Endodermal cell (in vitro differentiated cells): ENCODE results near the gene CORO2A. TPM values are rescaled to one million over a fixed set of nuclear protein-coding genes. Genes with fewer than 3 reads are reported as not detected.

ENCODE experiments used
- DNase-seq: peaks from one replicate; pipeline ENCODE4 v3.0.0-alpha.2; 2017
- H3K27ac ChIP-seq: 2 replicates; pipeline ENCODE4 v1.5.1; 2013; ENCODE audit warnings: mild to moderate bottlenecking, low read depth, low read length, moderate library complexity
- H3K27me3 ChIP-seq: 2 replicates; pipeline ENCODE4 v1.6.1; 2013; ENCODE audit warnings: mild to moderate bottlenecking, low read length, moderate library complexity; ENCODE audit not compliant: insufficient read depth, control insufficient read depth, poor library complexity, severe bottlenecking
- H3K36me3 ChIP-seq: 2 replicates; pipeline ENCODE4 v1.7.0; 2013; ENCODE audit warnings: mild to moderate bottlenecking, low read length, moderate library complexity; ENCODE audit not compliant: control insufficient read depth, insufficient read depth
- H3K4me1 ChIP-seq: one replicate; pipeline ENCODE4 v1.7.0; 2013; ENCODE audit warnings: low read length; ENCODE audit not compliant: control insufficient read depth, insufficient read depth
- H3K4me3 ChIP-seq: 2 replicates; pipeline ENCODE4 v1.5.1; 2013; ENCODE audit warnings: mild to moderate bottlenecking, low read length, moderate library complexity
- H3K9ac ChIP-seq: 2 replicates; pipeline ENCODE4 v1.6.1; 2013; ENCODE audit warnings: mild to moderate bottlenecking, low read length, moderate library complexity; ENCODE audit not compliant: poor library complexity, severe bottlenecking; ENCODE audit errors: extremely low read depth
- H3K9me3 ChIP-seq: 2 replicates; pipeline ENCODE4 v1.6.1; 2013; ENCODE audit warnings: mild to moderate bottlenecking, low read length, moderate library complexity; ENCODE audit not compliant: control insufficient read depth
- H3K27ac Mint-ChIP-seq: 2 replicates; pipeline ENCODE4 v1.8.0; 2020; ENCODE audit warnings: mixed read lengths
- H3K27me3 Mint-ChIP-seq: 2 replicates; pipeline ENCODE4 v1.8.0; 2021; ENCODE audit warnings: mild to moderate bottlenecking, mixed read lengths; ENCODE audit not compliant: insufficient read depth
- H3K36me3 Mint-ChIP-seq: 2 replicates; pipeline ENCODE4 v1.8.0; 2020; ENCODE audit warnings: low read depth, mixed read lengths
- H3K4me1 Mint-ChIP-seq: 2 replicates; pipeline ENCODE4 v1.8.0; 2020; ENCODE audit warnings: mixed read lengths
- H3K4me3 Mint-ChIP-seq: 2 replicates; pipeline ENCODE4 v1.8.0; 2020; ENCODE audit warnings: mild to moderate bottlenecking, moderate library complexity, mixed read lengths
- H3K9me3 Mint-ChIP-seq: 2 replicates; pipeline ENCODE4 v1.8.0; 2020; ENCODE audit warnings: mild to moderate bottlenecking, mixed read lengths
- WGBS, 2 experiments: methylation state at CpG; one replicate each; pipeline versions ENCODE4 v1.1.5 to v1.1.7; 2013; ENCODE audit warnings: missing lambda C conversion rate in 2 of 2, mixed read lengths in 1 of 2; ENCODE audit not compliant: insufficient coverage in 1 of 2, insufficient read length in 1 of 2; 5-methylcytosine and 5-hydroxymethylcytosine counted together
- total RNA-seq, 2 donors: library from RNA; stranded (reverse); fragmentation: NEBNext Ultra II Directional in 1 of 2; extraction: Animal tissue kit (Norgen Biotek cat#: 25700) in 1 of 2; gene quantifications; 2 replicates in 1 of 2; 3 replicates in 1 of 2; pipeline ENCODE4 v1.2.1, GENCODE V29; 2021
- TF ChIP-seq, protein P1 (sequence below): fragments of 200-600 bp; sonication (generic); conservative IDR thresholded peaks from 2 replicates; pipeline ENCODE4 v1.5.0; 2021; ENCODE audit warnings: antibody characterized with exemption, mild to moderate bottlenecking

CORO2A gene
- total RNA-seq, 2 donors from 2014 or later = 21.0 to 22.8 TPM

DNA sequence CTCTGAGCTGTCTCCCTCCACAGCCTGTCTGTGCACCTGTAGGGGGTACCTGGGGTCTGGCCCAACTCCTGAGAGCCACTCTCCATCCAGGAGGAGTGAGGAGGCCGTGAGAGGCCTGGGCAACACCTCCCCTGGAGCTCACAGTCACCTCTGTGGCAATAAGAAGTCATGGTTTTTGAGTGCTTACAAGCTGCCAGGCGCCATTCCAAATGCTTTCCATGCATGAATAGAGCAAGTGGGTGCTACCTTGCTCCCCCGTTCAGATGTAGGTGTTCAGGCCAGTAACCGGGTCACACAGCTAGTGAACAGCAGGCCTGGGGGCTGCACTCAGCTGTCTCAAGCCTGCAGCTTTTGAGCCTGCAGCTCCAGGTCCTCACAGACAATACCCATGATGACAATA, 30.6 kb downstream of the CORO2A start:
- no peak for DNase-seq
- H3K4me3 Mint-ChIP-seq = no peak overlapping the region

DNA sequence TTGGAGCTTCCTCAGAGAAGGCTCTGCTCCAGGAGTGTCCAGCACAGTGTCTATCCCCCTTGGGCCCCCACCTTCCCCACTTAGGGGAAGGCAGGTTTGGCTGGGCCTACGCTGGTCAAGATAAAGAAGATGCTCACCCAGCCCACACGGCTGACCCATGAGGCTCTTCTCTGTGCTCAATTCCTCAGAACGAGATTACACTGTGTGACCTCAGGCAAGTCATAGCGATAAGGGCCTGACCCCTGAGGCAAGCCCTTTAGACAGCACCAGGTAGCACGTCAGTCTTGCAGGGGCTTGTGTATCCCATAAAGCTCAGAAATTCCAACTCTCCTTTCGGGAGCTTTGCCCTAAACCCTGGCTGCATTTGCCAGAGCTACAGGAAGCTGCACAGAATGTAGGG, 32.6 kb downstream of the CORO2A start:
- Histone ChIP-seq H3K4me1 (no peaks in the 10 kb centered on the region), H3K27me3 (no peaks in the 10 kb centered on the region), H3K27ac (no peak overlapping the region), H3K9ac (no peak overlapping the region), H3K9me3 (no peaks in the 10 kb centered on the region), H3K36me3 (peaks cover 11% of the 10 kb centered on the region), H3K4me3 (no peak overlapping the region)
- Mint-ChIP-seq H3K36me3 (peaks cover 8% of the 10 kb centered on the region), H3K4me3 (no peak overlapping the region), H3K4me1 (no peaks in the 10 kb centered on the region), H3K27me3 (no peaks in the 10 kb centered on the region), H3K9me3 (no peaks in the 10 kb centered on the region), H3K27ac (peak overlapping the region; percentile 10)
- no peak for DNase-seq
- 92% methylated on average over 6 of the region's 6 CpGs for WGBS, 2 experiments
- TF ChIP-seq, protein P1, sequence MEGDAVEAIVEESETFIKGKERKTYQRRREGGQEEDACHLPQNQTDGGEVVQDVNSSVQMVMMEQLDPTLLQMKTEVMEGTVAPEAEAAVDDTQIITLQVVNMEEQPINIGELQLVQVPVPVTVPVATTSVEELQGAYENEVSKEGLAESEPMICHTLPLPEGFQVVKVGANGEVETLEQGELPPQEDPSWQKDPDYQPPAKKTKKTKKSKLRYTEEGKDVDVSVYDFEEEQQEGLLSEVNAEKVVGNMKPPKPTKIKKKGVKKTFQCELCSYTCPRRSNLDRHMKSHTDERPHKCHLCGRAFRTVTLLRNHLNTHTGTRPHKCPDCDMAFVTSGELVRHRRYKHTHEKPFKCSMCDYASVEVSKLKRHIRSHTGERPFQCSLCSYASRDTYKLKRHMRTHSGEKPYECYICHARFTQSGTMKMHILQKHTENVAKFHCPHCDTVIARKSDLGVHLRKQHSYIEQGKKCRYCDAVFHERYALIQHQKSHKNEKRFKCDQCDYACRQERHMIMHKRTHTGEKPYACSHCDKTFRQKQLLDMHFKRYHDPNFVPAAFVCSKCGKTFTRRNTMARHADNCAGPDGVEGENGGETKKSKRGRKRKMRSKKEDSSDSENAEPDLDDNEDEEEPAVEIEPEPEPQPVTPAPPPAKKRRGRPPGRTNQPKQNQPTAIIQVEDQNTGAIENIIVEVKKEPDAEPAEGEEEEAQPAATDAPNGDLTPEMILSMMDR = no peak

More for the DNA sequence above, 30.6 kb downstream of the CORO2A start:
- Histone ChIP-seq H3K4me3 (no peak overlapping the region), H3K4me1 (no peaks in the 10 kb centered on the region), H3K27ac (no peak overlapping the region), H3K9me3 (no peaks in the 10 kb centered on the region), H3K9ac (no peak overlapping the region), H3K27me3 (no peaks in the 10 kb centered on the region), H3K36me3 (no peaks in the 10 kb centered on the region)
- Mint-ChIP-seq H3K27ac (no peak overlapping the region), H3K27me3 (no peaks in the 10 kb centered on the region), H3K36me3 (no peaks in the 10 kb centered on the region), H3K9me3 (no peaks in the 10 kb centered on the region), H3K4me1 (no peaks in the 10 kb centered on the region)
- TF ChIP-seq, protein P1 = no peak
- WGBS, 2 experiments = 83 to 91% methylated on average over 2 to 4 of the region's 4 CpGs

DNA sequence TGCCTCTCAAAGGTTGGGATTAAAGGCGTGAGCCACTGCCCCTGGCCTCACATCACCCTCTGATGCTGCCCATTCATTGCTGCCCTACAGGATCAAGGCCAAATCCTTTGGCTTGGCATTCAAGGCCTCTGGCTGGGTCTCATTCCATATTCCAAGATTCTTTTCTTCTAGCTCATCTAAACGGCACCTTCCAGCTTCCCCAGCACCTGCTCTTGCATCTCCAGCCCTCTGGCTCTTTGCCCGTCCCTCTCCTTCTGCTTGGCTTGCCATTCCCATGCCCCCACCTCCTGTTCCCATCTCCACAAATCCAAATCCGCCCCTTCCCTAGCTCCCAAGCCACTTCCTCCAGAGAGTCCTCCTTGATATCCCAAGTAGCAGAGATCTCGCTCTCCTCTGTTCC, 33.1 kb downstream of the CORO2A start:
- Histone ChIP-seq H3K9me3 (no peaks in the 10 kb centered on the region), H3K9ac (no peak overlapping the region), H3K27me3 (no peaks in the 10 kb centered on the region), H3K36me3 (peaks cover 16% of the 10 kb centered on the region), H3K4me3 (no peak overlapping the region), H3K27ac (no peak overlapping the region), H3K4me1 (no peaks in the 10 kb centered on the region)
- no peak overlapping the region for H3K27ac Mint-ChIP-seq
- DNase-seq = no peak
- TF ChIP-seq, protein P1 = no peak
- H3K4me1 Mint-ChIP-seq = no peaks in the 10 kb centered on the region
- no peaks in the 10 kb centered on the region for H3K9me3 Mint-ChIP-seq
- H3K4me3 Mint-ChIP-seq = no peak overlapping the region
- H3K36me3 Mint-ChIP-seq = peaks cover 8% of the 10 kb centered on the region
- no peaks in the 10 kb centered on the region for H3K27me3 Mint-ChIP-seq
- 88 to 94% methylated on average over 5 of the region's 5 CpGs for WGBS, 2 experiments
